ENCODE results near the gene DEFB129. TPM values are rescaled to one million over a fixed set of nuclear protein-coding genes. Genes with fewer than 3 reads are reported as not detected.

The DEFB129 gene
- total and polyA plus RNA-seq, 10 donors: not detected

DNA sequence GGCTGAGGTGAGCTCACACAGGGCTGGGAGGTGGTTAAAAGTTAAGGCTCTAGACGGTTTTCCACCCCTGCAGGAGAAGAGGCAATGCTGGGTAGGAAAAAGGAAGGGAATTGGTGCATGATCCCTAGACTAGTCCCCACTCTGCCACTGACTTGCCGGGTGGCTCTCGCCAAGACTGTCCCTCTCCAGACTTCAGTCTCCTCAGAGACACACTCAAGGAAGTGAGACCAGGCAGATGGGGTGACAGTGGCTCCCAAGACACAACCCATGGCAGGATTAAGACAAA lies 50.4 kb downstream of the DEFB129 start:
- H3K4me3 ChIP-seq: no peak overlapping the region

DNA sequence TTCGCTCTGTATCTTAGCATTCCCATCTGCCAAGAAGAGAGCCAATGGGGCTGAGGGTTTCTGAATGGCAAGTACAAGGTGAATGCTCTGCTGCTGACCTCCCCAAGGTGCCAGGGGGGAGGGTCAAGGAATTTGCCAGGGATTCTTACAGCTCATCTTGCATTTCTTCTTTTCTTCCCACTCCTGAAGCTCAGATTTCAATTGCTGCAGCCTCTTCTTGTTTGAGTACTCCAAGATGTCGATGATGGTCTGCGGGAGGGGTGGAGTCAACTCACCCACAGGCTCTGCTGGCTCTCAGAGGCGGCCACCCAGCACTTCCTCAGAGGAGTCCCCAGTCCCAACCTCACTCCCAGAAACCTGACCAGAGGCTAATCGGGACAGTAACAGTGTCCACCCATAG lies 51.1 kb downstream of the DEFB129 start:
- intact Hi-C loops (cut with DNase I; ENCODE audit: low total_unique reads): no loop called here

More for the DNA sequence above, 50.4 kb downstream of the DEFB129 start:
- Histone ChIP-seq H3K4me1 (no peaks in the 10 kb centered on the region), H3K9me3 (no peaks in the 10 kb centered on the region), H3K36me3 (peaks cover 0 to 59% (median 6%) of the 10 kb centered on the region in 6 donors), H3K27ac (no peak overlapping the region), H3K27me3 (replicated peaks in 1 of 7) (no peaks in the 10 kb centered on the region)
- intact Hi-C loops (cut with DNase I; ENCODE audit: low total_unique reads): no loop called here
- TF ChIP-seq POLR2A (IDR thresholded peaks at IDR 0.05) (no peak), POLR2AphosphoS5 (IDR thresholded peaks at IDR 0.05) (no peak)
- TF ChIP-seq, protein P1, sequence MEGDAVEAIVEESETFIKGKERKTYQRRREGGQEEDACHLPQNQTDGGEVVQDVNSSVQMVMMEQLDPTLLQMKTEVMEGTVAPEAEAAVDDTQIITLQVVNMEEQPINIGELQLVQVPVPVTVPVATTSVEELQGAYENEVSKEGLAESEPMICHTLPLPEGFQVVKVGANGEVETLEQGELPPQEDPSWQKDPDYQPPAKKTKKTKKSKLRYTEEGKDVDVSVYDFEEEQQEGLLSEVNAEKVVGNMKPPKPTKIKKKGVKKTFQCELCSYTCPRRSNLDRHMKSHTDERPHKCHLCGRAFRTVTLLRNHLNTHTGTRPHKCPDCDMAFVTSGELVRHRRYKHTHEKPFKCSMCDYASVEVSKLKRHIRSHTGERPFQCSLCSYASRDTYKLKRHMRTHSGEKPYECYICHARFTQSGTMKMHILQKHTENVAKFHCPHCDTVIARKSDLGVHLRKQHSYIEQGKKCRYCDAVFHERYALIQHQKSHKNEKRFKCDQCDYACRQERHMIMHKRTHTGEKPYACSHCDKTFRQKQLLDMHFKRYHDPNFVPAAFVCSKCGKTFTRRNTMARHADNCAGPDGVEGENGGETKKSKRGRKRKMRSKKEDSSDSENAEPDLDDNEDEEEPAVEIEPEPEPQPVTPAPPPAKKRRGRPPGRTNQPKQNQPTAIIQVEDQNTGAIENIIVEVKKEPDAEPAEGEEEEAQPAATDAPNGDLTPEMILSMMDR (IDR thresholded peaks at IDR 0.05 in 8 of 11, conservative IDR thresholded peaks at IDR 0.05 in 3 of 11): no peak
- 25 to 81% (median 32%) methylated on average over 3 of the region's 3 CpGs for WGBS, 5 donors
- DNase-seq: no peak

DNA sequence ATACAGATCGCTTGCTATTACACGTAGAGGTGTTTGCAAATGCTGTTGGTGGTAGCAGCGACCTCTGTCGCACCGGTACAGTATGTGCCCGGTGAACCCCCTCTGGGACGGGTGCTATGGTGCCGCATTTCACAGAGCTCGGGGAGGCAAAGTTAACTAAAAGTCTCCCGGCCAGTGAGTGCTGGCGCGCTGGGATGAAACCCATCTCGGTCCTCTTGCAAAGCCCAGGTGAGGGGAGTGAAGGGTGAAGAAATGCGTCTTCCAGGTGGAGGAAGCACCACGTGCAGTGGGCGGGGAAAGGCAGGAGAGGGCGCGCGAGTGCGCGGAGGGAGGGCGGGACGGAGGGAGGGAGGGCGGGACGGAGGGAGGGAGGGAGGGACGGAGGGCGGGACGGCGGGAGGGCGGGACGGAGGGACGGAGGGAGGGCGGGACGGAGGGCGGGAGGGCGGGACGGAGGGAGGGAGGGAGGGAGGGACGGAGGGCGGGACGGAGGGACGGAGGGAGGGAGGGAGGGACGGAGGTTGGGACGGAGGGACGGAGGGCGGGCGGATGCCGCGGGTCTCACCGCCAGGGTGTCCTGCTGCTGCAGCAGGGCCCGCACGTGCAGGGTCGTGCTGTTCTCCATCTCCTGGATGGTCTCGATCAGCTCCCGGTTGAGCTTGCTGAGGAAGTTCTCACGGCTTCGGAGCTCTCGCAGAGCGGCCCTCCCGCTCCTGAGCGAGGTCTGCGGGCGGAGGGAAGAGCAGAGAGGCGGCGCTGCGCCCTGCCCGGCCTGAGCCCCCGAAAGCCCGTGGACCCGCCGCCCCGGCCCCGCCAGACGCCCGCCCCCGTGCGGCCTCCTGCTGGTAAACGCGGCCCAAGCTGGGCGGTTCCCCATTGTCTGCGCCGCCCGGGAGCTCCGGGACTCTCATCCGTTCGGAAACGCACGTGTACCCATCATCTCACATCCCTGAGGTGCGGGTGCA lies 51.8 kb downstream of the DEFB129 start:
- peaks cover 0 to 61% (median 6%) of the 10 kb centered on the region in 6 donors for H3K36me3 ChIP-seq
- no peaks in the 10 kb centered on the region for H3K9me3 ChIP-seq
- intact Hi-C loops (cut with DNase I; ENCODE audit: low total_unique reads): no loop called here
- no peaks in the 10 kb centered on the region for H3K4me1 ChIP-seq
- H3K4me3 ChIP-seq: peak overlapping the region in 3 of 8 donors; percentile 23 to 47 (median 25)
- no peaks in the 10 kb centered on the region for H3K27me3 ChIP-seq (replicated peaks in 1 of 7)
- no peak for TF ChIP-seq POLR2AphosphoS5 (IDR thresholded peaks at IDR 0.05)
- TF ChIP-seq, protein P1 (IDR thresholded peaks at IDR 0.05 in 8 of 11, conservative IDR thresholded peaks at IDR 0.05 in 3 of 11): peak in 2 of 11 experiments; percentile 12 to 22
- peak overlapping the region in 2 of 8 donors; percentile 42 to 55 for H3K27ac ChIP-seq
- no peak for DNase-seq
- WGBS, 5 donors: 70 to 89% (median 84%) methylated on average over 62 to 81 of the region's 88 CpGs

More for the DNA sequence above, 51.1 kb downstream of the DEFB129 start:
- Histone ChIP-seq H3K36me3 (peaks cover 0 to 59% (median 6%) of the 10 kb centered on the region in 6 donors), H3K27ac (no peak overlapping the region), H3K4me1 (no peaks in the 10 kb centered on the region), H3K4me3 (no peak overlapping the region), H3K9me3 (no peaks in the 10 kb centered on the region), H3K27me3 (replicated peaks in 1 of 7) (no peaks in the 10 kb centered on the region)
- DNase-seq: no peak
- WGBS, 5 donors: 94 to 96% (median 95%) methylated on average over 5 of the region's 5 CpGs
- TF ChIP-seq POLR2A (IDR thresholded peaks at IDR 0.05) (no peak), POLR2AphosphoS5 (IDR thresholded peaks at IDR 0.05) (no peak)
- TF ChIP-seq, protein P1 (IDR thresholded peaks at IDR 0.05 in 8 of 11, conservative IDR thresholded peaks at IDR 0.05 in 3 of 11): no peak

Other genes with a start within 250 kb of the DEFB129 start
- not detected for gene DEFB125, start 139.6 kb upstream of the DEFB129 start, total RNA-seq
- gene DEFB125, start 139.6 kb upstream of the DEFB129 start, polyA plus RNA-seq: not detected
- not detected for gene DEFB126, start 84.7 kb upstream of the DEFB129 start, total RNA-seq
- gene DEFB126, start 84.7 kb upstream of the DEFB129 start, polyA plus RNA-seq: not detected
- gene DEFB127, start 69.8 kb upstream of the DEFB129 start, total RNA-seq: not detected
- gene DEFB127, start 69.8 kb upstream of the DEFB129 start, polyA plus RNA-seq: not detected
- gene DEFB128, start 37.5 kb upstream of the DEFB129 start, total RNA-seq: not detected
- gene DEFB128, start 37.5 kb upstream of the DEFB129 start, polyA plus RNA-seq: not detected
- gene DEFB132, start 30.5 kb downstream of the DEFB129 start, total RNA-seq: not detected
- gene DEFB132, start 30.5 kb downstream of the DEFB129 start, polyA plus RNA-seq: not detected
- gene C20orf96, start 63.5 kb downstream of the DEFB129 start, total RNA-seq: 10 to 100 TPM in 1 of 7 donors, 1 to 10 TPM in 6; 2.3 to 10.4 (median 7.3) TPM
- 1 to 10 TPM; 3.8 to 5.4 (median 4.4) TPM for gene C20orf96, start 63.5 kb downstream of the DEFB129 start, polyA plus RNA-seq
- gene ZCCHC3, start 70.3 kb downstream of the DEFB129 start, total RNA-seq: 10 to 100 TPM; 17.4 to 26.6 (median 23.6) TPM
- gene ZCCHC3, start 70.3 kb downstream of the DEFB129 start, polyA plus RNA-seq: 10 to 100 TPM; 18.7 to 22.2 (median 19.5) TPM
- gene SOX12, start 98.3 kb downstream of the DEFB129 start, total RNA-seq: 10 to 100 TPM in 2 of 7 donors, 1 to 10 TPM in 5; 4.5 to 12.5 (median 8.3) TPM
- 1 to 10 TPM; 3.2 to 4.9 (median 3.4) TPM for gene SOX12, start 98.3 kb downstream of the DEFB129 start, polyA plus RNA-seq
- 10 to 100 TPM; 10.9 to 26.3 (median 18.2) TPM for gene NRSN2, start 119.9 kb downstream of the DEFB129 start, total RNA-seq
- 10 to 100 TPM; 10.5 to 13.4 (median 12.8) TPM for gene NRSN2, start 119.9 kb downstream of the DEFB129 start, polyA plus RNA-seq
- gene TRIB3, start 153.5 kb downstream of the DEFB129 start, total RNA-seq: 10 to 100 TPM in 4 of 7 donors, 1 to 10 TPM in 3; 8.3 to 25.7 (median 12.0) TPM
- 10 to 100 TPM in 2 of 3 donors, 1 to 10 TPM in 1; 5.7 to 11.7 (median 11.6) TPM for gene TRIB3, start 153.5 kb downstream of the DEFB129 start, polyA plus RNA-seq
- 100 to 1,000 TPM in 4 of 7 donors, 10 to 100 TPM in 3; 90.2 to 124 (median 105) TPM for gene RBCK1, start 181.0 kb downstream of the DEFB129 start, total RNA-seq
- gene RBCK1, start 181.0 kb downstream of the DEFB129 start, polyA plus RNA-seq: 100 to 1,000 TPM in 1 of 3 donors, 10 to 100 TPM in 2; 78.6 to 152 (median 98.9) TPM
- gene TBC1D20, start 235.3 kb downstream of the DEFB129 start, total RNA-seq: 10 to 100 TPM; 30.6 to 41.0 (median 34.8) TPM
- gene TBC1D20, start 235.3 kb downstream of the DEFB129 start, polyA plus RNA-seq: 10 to 100 TPM in 2 of 3 donors, 1 to 10 TPM in 1; 9.2 to 15.1 (median 10.3) TPM

Measured in spleen (tissue), 11 donors.